OCI-LY1 (cell line): Measurements from ENCODE around the gene PPP4R3A.

ENCODE experiments used
- H2AFZ ChIP-seq: fragments of 200-600 bp; sonication (generic), shearing (Covaris generic); 2 replicates; pipeline ENCODE4 v1.6.0; 2014; ENCODE audit warnings: antibody characterized with exemption, mild to moderate bottlenecking, low read length
- H3F3A ChIP-seq: fragments of 200-600 bp; sonication (generic), shearing (Covaris generic); 2 replicates; pipeline ENCODE4 v1.6.0; 2014; ENCODE audit warnings: mild to moderate bottlenecking, antibody characterized with exemption, low read length, moderate library complexity; ENCODE audit not compliant: insufficient read depth
- H3K27ac ChIP-seq: fragments of 200-600 bp; sonication (generic); 2 replicates; pipeline ENCODE4 v1.5.1; 2014; ENCODE audit warnings: low read length, mixed run types, mild to moderate bottlenecking, low read depth; ENCODE audit not compliant: poor library complexity, severe bottlenecking
- H3K27me3 ChIP-seq: fragments of 200-600 bp; sonication (generic); 2 replicates; pipeline ENCODE4 v1.6.0; 2014; ENCODE audit warnings: antibody characterized with exemption, mild to moderate bottlenecking, low read length, moderate library complexity; ENCODE audit not compliant: insufficient read depth
- H3K36me3 ChIP-seq: fragments of 200-600 bp; sonication (generic); 2 replicates; pipeline ENCODE4 v1.6.1; 2014; ENCODE audit warnings: mild to moderate bottlenecking, antibody characterized with exemption, low read length, moderate library complexity, mixed read lengths; ENCODE audit not compliant: insufficient read depth
- H3K4me1 ChIP-seq: fragments of 200-600 bp; sonication (generic); 2 replicates; pipeline ENCODE4 v1.5.1; 2014; ENCODE audit warnings: mild to moderate bottlenecking, low read length, moderate library complexity; ENCODE audit not compliant: insufficient read depth, severe bottlenecking
- H3K4me2 ChIP-seq: fragments of 200-600 bp; sonication (generic), shearing (Covaris generic); 2 replicates; pipeline ENCODE4 v1.6.1; 2014; ENCODE audit warnings: low read length
- H3K4me3 ChIP-seq: fragments of 200-600 bp; sonication (generic); 2 replicates; pipeline ENCODE4 v1.5.1; 2014; ENCODE audit warnings: low read length, low read depth, mild to moderate bottlenecking, mixed read lengths; ENCODE audit not compliant: poor library complexity, severe bottlenecking
- H3K79me2 ChIP-seq: fragments of 200-600 bp; shearing (Covaris generic); 2 replicates; pipeline ENCODE4 v1.6.1; 2016; ENCODE audit warnings: mixed run types, low read length, mixed read lengths; ENCODE audit not compliant: insufficient read depth
- H3K9ac ChIP-seq: fragments of 200-600 bp; sonication (generic), shearing (Covaris generic); 2 replicates; pipeline ENCODE4 v1.6.1; 2014; ENCODE audit warnings: mild to moderate bottlenecking, low read length, mixed read lengths
- H3K9me2 ChIP-seq: fragments of 200-600 bp; sonication (generic), shearing (Covaris generic); 2 replicates; pipeline ENCODE4 v1.6.1; 2014; ENCODE audit warnings: low read depth, mild to moderate bottlenecking, low read length, mixed read lengths
- H3K9me3 ChIP-seq: fragments of 200-600 bp; shearing (Covaris generic); 2 replicates; pipeline ENCODE4 v1.6.1; 2014; ENCODE audit warnings: low read length, mixed read lengths
- H4K20me1 ChIP-seq: fragments of 200-600 bp; sonication (generic), shearing (Covaris generic); 2 replicates; pipeline ENCODE4 v1.6.0; 2016; ENCODE audit warnings: mild to moderate bottlenecking, low read length; ENCODE audit not compliant: insufficient read depth
- CTCF ChIP-seq: fragments of 200-600 bp; sonication (generic), shearing (Covaris generic); IDR thresholded peaks from 2 replicates; pipeline ENCODE4 v1.5.1; 2017; ENCODE audit warnings: mild to moderate bottlenecking, antibody characterized with exemption, low read length, moderate library complexity, mixed read lengths
- EZH2 ChIP-seq: fragments of 200-600 bp; sonication (generic), shearing (Covaris generic); IDR thresholded peaks from 2 replicates; pipeline ENCODE4 v1.8.0; 2017; ENCODE audit warnings: borderline replicate concordance, mixed run types, mild to moderate bottlenecking, antibody characterized with exemption, low read length, moderate library complexity, mixed read lengths

The PPP4R3A gene

GRCh38 chr14:91516663-91517388 is 6.7 kb upstream of the PPP4R3A start:
- H3K4me2 ChIP-seq, result no peak overlapping the region

GRCh38 chr14:91515979-91516378 is 5.9 kb upstream of the PPP4R3A start:
- no peak overlapping the region for H3K4me3 ChIP-seq
- H3K4me2 ChIP-seq, result no peak overlapping the region
- H2AFZ ChIP-seq, result no peak overlapping the region
- 0 out of 2 replicates have a peak, but pooled peaks cover 3% of the 10 kb centered on the region for H3F3A ChIP-seq
- no peaks in the 10 kb centered on the region for H3K79me2 ChIP-seq
- H4K20me1 ChIP-seq, result no peaks in the 10 kb centered on the region
- peaks cover 5% of the 10 kb centered on the region for H3K4me1 ChIP-seq
- no peaks in the 10 kb centered on the region for H3K9me3 ChIP-seq
- no peaks in the 10 kb centered on the region for H3K9me2 ChIP-seq
- H3K36me3 ChIP-seq, result no peaks in the 10 kb centered on the region
- no peak for TF ChIP-seq CTCF
- no peak for TF ChIP-seq EZH2
- H3K9ac ChIP-seq, result no peak overlapping the region
- H3K27ac ChIP-seq, result no peak overlapping the region
- no peaks in the 10 kb centered on the region for H3K27me3 ChIP-seq

More at GRCh38 chr14:91516663-91517388, 6.7 kb upstream of the PPP4R3A start:
- no peak overlapping the region for H3K9ac ChIP-seq
- TF ChIP-seq CTCF (no peak), EZH2 (no peak)
- H3K27ac ChIP-seq, result no peak overlapping the region
- H3F3A ChIP-seq, result 0 out of 2 replicates have a peak, but pooled peaks cover 3% of the 10 kb centered on the region
- no peaks in the 10 kb centered on the region for H3K36me3 ChIP-seq
- no peaks in the 10 kb centered on the region for H4K20me1 ChIP-seq
- no peaks in the 10 kb centered on the region for H3K9me2 ChIP-seq
- H3K4me3 ChIP-seq, result no peak overlapping the region
- no peaks in the 10 kb centered on the region for H3K4me1 ChIP-seq
- H3K79me2 ChIP-seq, result no peaks in the 10 kb centered on the region
- H2AFZ ChIP-seq, result no peak overlapping the region
- no peaks in the 10 kb centered on the region for H3K9me3 ChIP-seq
- H3K27me3 ChIP-seq, result no peaks in the 10 kb centered on the region

GRCh38 chr14:91511043-91511383 is 903 bp upstream of the PPP4R3A start:
- Histone ChIP-seq H3K4me3 (peak overlapping the region; percentile 80), H3K36me3 (peaks cover 29% of the 10 kb centered on the region), H3K9me2 (no peaks in the 10 kb centered on the region), H3K79me2 (peaks cover 36% of the 10 kb centered on the region), H3K27ac (peak overlapping the region; percentile 93), H4K20me1 (no peaks in the 10 kb centered on the region), H3K27me3 (no peaks in the 10 kb centered on the region), H3K9ac (peak overlapping the region; percentile 91), H2AFZ (peak overlapping the region; percentile 30), H3K4me1 (peaks cover 27% of the 10 kb centered on the region), H3K9me3 (no peaks in the 10 kb centered on the region), H3K4me2 (peak overlapping the region; percentile 85), H3F3A (0 out of 2 replicates have a peak, but pooled peaks cover 3% of the 10 kb centered on the region)
- TF ChIP-seq EZH2 (no peak), CTCF (no peak)
